Right lobe of liver (tissue), 6 donors: ENCODE measurements around the gene CAPN12. TPM values are rescaled to one million over a fixed set of nuclear protein-coding genes. Genes with fewer than 3 reads are reported as not detected.
A peak's percentile ranks its signal among the peaks of the same experiment; 100 is the strongest.

Experiments used
- ATAC-seq, 4 donors: fragments of 200-7000 bp; cut with Tn5 transposase; one replicate each; pipeline ENCODE4 v1.9.1; 2020; ENCODE audit warnings: mild to moderate bottlenecking in 4 of 4, moderate library complexity in 4 of 4
- DNase-seq, 3 donors: peaks; one replicate each; pipeline ENCODE4 v3.0.0-alpha.2; 2020
- H3K27ac ChIP-seq, 3 donors: fragments of 200-600 bp; one replicate each; pipeline ENCODE4 v1.8.0; 2022
- H3K27me3 ChIP-seq, 2 donors: fragments of 200-600 bp; one replicate each; pipeline ENCODE4 v1.8.0; 2022
- H3K36me3 ChIP-seq, 4 donors: fragments of 200-600 bp; sonication (generic) in 1 of 4; one replicate each; pipeline versions ENCODE4 v1.5.1 to v1.8.0; 2017 to 2022; ENCODE audit warnings: control low read depth in 1 of 4
- H3K4me1 ChIP-seq, 4 donors: fragments of 200-600 bp; sonication (generic) in 1 of 4; one replicate each; pipeline versions ENCODE4 v1.5.1 to v1.8.0; 2017 to 2022; ENCODE audit warnings: control low read depth in 1 of 4
- H3K4me3 ChIP-seq, 3 donors: fragments of 200-600 bp; one replicate each; pipeline ENCODE4 v1.8.0; 2022
- H3K9me3 ChIP-seq, 4 donors: fragments of 200-600 bp; sonication (generic) in 1 of 4; one replicate each; pipeline versions ENCODE4 v1.5.1 to v1.8.0; 2017 to 2022; ENCODE audit warnings: control low read depth in 1 of 4
- POLR2A ChIP-seq: fragments of 450-650 bp; IDR thresholded peaks from one replicate; pipeline ENCODE4 v1.6.1; 2017; ENCODE audit warnings: antibody characterized with exemption, mild to moderate bottlenecking
- WGBS: methylation state at CpG from one replicate; pipeline ENCODE4 v1.1.6; 2018; ENCODE audit warnings: low coverage, low lambda C conversion rate; ENCODE audit not compliant: insufficient coverage; ENCODE audit errors: missing lambda C conversion rate; 5-methylcytosine and 5-hydroxymethylcytosine counted together
- intact Hi-C, 2 donors: fragments of 100-400 bp; cut with DNase I; formaldehyde crosslinking; loops; one replicate each; pipeline versions ENCODE4 v1.11.2 to v1.14.1; 2022
- total RNA-seq, 6 experiments: library from RNA; depleted of rRNA in 2 of 6; stranded (reverse); fragments of >200 nt in 2 of 6; fragmentation: NEBNext Ultra II Directional in 3 of 6; extraction: Animal tissue kit (Norgen Biotek cat#: 25700) in 3 of 6; gene quantifications; one replicate each; pipeline versions ENCODE4 v1.1.0 to v1.2.4, GENCODE V29; 2016 to 2023
- TF ChIP-seq, protein P1 (sequence below), 4 donors: fragments of 200-600 bp in 3 of 4; fragments of 450-650 bp in 1 of 4; IDR thresholded peaks; one replicate each; pipeline versions ENCODE4 v1.5.1 to v1.8.0; 2016 to 2022; ENCODE audit warnings: antibody characterized with exemption in 4 of 4, mild to moderate bottlenecking in 2 of 4
- donor health status: DM: no; HTN: yes; CAD: no.
- donor health status: DM: no; HTN: no; CAD: no.
- donor health status: DM: no; HTN: no; CAD: no.
- donor health status: DM: no; HTN: yes; CAD: no.
- donor health status: DM: no; HTN: yes; CAD: no.

Gene CAPN12
- total RNA-seq, 6 experiments from 2014 or later = 2.2 to 45.3 (median 16.3) TPM

GRCh38 chr19:38728752-38729541 lies 15.3 kb downstream of the CAPN12 start:
- TF ChIP-seq POLR2A = no peak
- TF ChIP-seq, protein P1, sequence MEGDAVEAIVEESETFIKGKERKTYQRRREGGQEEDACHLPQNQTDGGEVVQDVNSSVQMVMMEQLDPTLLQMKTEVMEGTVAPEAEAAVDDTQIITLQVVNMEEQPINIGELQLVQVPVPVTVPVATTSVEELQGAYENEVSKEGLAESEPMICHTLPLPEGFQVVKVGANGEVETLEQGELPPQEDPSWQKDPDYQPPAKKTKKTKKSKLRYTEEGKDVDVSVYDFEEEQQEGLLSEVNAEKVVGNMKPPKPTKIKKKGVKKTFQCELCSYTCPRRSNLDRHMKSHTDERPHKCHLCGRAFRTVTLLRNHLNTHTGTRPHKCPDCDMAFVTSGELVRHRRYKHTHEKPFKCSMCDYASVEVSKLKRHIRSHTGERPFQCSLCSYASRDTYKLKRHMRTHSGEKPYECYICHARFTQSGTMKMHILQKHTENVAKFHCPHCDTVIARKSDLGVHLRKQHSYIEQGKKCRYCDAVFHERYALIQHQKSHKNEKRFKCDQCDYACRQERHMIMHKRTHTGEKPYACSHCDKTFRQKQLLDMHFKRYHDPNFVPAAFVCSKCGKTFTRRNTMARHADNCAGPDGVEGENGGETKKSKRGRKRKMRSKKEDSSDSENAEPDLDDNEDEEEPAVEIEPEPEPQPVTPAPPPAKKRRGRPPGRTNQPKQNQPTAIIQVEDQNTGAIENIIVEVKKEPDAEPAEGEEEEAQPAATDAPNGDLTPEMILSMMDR (IDR thresholded peaks at IDR 0.05) = no peak
- H3K9me3 ChIP-seq = no peaks in the 10 kb centered on the region
- H3K4me1 ChIP-seq = peaks cover 0 to 35% (median 3%) of the 10 kb centered on the region in 4 donors
- peak in 2 of 3 donors; percentile 50 to 58 for DNase-seq
- no peak overlapping the region for H3K27ac ChIP-seq
- intact Hi-C loops = loop anchor here in 1 of 2 donors (10.0 kb wide), 1 partner anchor 86 kb away; the partner anchor contains the start of gene LGALS4
- WGBS = 76% methylated on average over 5 of the region's 37 CpGs
- peaks cover 0 to 59% (median 27%) of the 10 kb centered on the region in 4 donors for H3K36me3 ChIP-seq
- H3K27me3 ChIP-seq = no peaks in the 10 kb centered on the region
- ATAC-seq = no peak
- H3K4me3 ChIP-seq = no peak overlapping the region

DNA sequence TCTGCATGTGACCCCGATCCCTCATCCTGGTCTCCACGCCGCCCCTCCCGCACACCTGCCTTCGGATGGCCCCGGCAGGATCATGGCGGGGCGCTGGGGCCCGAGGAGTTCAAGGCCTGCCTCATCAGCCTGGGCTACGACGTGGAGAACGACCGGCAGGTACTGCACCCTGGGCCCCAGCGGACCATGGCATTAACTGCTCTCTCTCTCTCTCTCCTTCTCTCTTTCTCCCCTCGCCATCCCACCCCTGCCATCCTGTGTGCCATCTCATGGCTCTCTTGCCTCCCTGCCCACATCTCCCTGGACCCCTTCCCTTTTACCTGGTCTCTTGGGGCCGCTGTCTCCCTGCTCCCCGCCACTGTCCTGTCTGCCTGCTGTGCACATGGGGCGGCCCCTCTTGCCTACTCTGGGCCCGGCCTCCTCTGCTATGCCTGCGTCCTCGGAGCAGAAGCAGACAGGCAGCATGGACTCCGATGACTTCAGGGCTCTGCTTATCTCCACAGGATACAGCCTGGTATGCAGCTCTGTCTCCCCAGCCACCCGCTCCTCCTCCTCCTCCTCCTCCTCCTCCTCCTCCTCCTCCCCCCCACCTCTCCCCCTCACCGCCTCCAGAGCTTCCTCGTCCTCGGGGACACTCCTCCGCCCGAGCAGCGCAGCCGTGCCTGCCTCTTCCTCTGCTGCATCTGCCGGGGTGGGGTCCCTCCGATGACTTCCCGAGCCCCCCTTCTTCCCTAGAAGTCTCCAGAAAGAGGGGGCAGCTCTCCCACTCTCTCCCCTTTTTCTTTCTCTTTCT lies 16.2 kb downstream of the CAPN12 start:
- 73% methylated on average over 29 of the region's 33 CpGs for WGBS

DNA sequence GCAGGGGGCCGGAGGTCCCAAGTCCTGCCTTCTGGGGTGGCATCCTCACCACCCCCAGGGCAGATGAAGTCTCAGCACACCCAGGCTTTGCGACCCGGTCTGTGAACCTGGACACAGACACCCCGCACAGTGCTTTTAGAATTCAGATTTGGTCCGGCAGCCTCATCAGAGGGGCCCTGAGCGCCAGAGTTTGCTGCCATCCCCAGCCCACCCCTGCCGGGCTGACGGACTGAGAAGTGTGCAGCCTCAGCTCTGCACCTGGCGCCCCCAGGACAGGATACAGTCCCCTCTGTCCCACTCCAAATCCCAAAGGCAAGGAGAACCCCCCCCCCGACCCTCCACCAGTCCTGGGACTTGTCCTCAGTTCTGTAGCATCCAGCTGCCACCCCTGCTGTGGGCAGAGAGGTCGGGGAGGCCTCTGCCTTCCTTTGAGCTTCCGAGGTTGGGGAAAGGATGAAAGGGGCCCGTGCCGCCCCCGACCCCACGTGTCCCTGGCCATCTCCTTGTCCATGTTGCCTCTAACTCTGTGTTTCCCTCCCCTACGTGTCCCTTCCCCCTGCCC lies 16.9 kb downstream of the CAPN12 start:
- TF ChIP-seq POLR2A = no peak
- TF ChIP-seq, protein P1 (IDR thresholded peaks at IDR 0.05) = no peak
- H3K4me1 ChIP-seq = peaks cover 0 to 35% (median 3%) of the 10 kb centered on the region in 4 donors
- H3K4me3 ChIP-seq = no peak overlapping the region
- H3K9me3 ChIP-seq = no peaks in the 10 kb centered on the region
- intact Hi-C loops = loop anchor here in 1 of 2 donors (10.0 kb wide), 1 partner anchor 87 kb away; the partner anchor contains the start of gene LGALS4
- ATAC-seq = no peak
- peaks cover 0 to 73% (median 40%) of the 10 kb centered on the region in 4 donors for H3K36me3 ChIP-seq
- H3K27me3 ChIP-seq = no peaks in the 10 kb centered on the region
- no peak overlapping the region for H3K27ac ChIP-seq
- 50% methylated on average over 2 of the region's 17 CpGs for WGBS
- no peak for DNase-seq

More for the DNA sequence above, 16.2 kb downstream of the CAPN12 start:
- H3K27me3 ChIP-seq = no peaks in the 10 kb centered on the region
- H3K4me3 ChIP-seq = no peak overlapping the region
- TF ChIP-seq POLR2A = no peak
- TF ChIP-seq, protein P1 (IDR thresholded peaks at IDR 0.05) = no peak
- no peak overlapping the region for H3K27ac ChIP-seq
- peaks cover 0 to 35% (median 3%) of the 10 kb centered on the region in 4 donors for H3K4me1 ChIP-seq
- H3K36me3 ChIP-seq = peaks cover 0 to 67% (median 34%) of the 10 kb centered on the region in 4 donors
- no peaks in the 10 kb centered on the region for H3K9me3 ChIP-seq
- intact Hi-C loops = loop anchor here in 1 of 2 donors (10.0 kb wide), 1 partner anchor 87 kb away; the partner anchor contains the start of gene LGALS4
- DNase-seq = peak in 2 of 3 donors; percentile 44 to 56
- ATAC-seq = peak; percentile 3 to 36 (median 8)

DNA sequence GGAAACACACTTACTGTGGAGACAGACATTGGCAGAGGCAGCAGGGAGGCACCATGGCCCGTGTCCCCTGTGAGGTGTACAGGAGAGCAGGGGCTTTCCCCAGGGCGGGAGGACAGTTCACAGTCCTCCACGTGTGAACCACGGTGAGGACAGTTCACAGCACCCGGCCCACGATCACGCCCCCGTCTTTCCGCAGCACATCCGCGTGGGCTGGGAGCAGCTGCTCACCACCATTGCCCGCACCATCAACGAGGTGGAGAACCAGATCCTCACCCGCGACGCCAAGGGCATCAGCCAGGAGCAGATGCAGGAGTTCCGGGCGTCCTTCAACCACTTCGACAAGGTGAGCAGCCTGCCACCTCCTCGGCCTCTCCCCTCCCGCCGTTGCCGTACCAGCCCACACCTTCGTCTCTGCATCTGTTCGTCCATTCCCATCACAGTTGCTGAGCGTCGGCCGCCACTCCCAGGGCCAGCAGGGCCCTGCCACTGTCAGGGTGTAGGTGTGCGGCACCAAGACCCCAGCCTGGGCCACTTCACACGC lies 17.4 kb downstream of the CAPN12 start:
- ATAC-seq = peak; percentile 2 to 22 (median 9)
- intact Hi-C loops = loop anchor here in 1 of 2 donors (10.0 kb wide), 1 partner anchor 88 kb away; the partner anchor contains the start of gene LGALS4
- Histone ChIP-seq H3K36me3 (peaks cover 0 to 79% (median 43%) of the 10 kb centered on the region in 4 donors), H3K27me3 (no peaks in the 10 kb centered on the region), H3K27ac (no peak overlapping the region), H3K4me1 (peaks cover 0 to 31% (median 2%) of the 10 kb centered on the region in 4 donors), H3K4me3 (no peak overlapping the region), H3K9me3 (no peaks in the 10 kb centered on the region)
- peak in 1 of 3 donors; percentile 42 for DNase-seq
- WGBS = 68% methylated on average over 6 of the region's 30 CpGs
- no peak for TF ChIP-seq POLR2A
- TF ChIP-seq, protein P1 (IDR thresholded peaks at IDR 0.05) = no peak
